ENCODE measurements around the gene PSG6. TPM values are rescaled to one million over a fixed set of nuclear protein-coding genes. Genes with fewer than 3 reads are reported as not detected.
"Not testable (repeated sequence)": the region's sequence is repeated elsewhere in the genome, so short reads cannot be mapped to it uniquely, and the experiment has no call there.

Gene PSG6
- total RNA-seq, 1 experiment from 2014 or later, result not detected

DNA sequence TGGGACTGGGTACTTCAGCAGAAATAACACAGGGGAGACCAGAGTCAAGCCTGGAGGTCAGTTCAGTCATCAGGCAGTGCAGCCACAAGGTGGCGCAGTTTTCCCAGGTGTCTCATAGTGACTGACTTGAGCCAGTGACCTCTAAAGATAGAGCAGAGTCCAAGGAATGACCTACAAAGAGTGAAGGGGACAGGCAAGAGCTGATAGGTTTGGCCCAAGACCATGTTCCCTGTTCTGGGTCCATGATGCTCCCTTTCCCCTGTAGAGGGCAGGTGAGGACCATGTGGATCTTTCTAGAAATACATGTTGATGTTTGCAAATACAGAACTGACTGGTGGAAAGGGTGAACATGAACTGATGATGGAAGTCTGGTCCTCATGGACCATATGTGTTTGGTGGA lies 12.5 kb upstream of the PSG6 start:
- H3K79me2 ChIP-seq (ENCODE audit: low read depth); H4K20me1 ChIP-seq (ENCODE audit: insufficient read depth); H3K36me3 ChIP-seq (ENCODE audit: low read depth); H3K9me2 ChIP-seq (ENCODE audit: insufficient read depth); H2AFZ ChIP-seq; H3K4me3 ChIP-seq; H3K27ac ChIP-seq; BruUV-seq (replicated peaks); H3K9me3 ChIP-seq (ENCODE audit: insufficient read depth, low read depth); POLR2A ChIA-PET (ENCODE audit: unreplicated experiment); H3K27me3 ChIP-seq (ENCODE audit: insufficient read depth, low read depth); CTCF ChIA-PET; H3K4me2 ChIP-seq: not testable (repeated sequence)
- Histone ChIP-seq H3K4me1 (replicated peaks; ENCODE audit: insufficient read depth) (peaks cover 14% of the 10 kb centered on the region), H3F3A (ENCODE audit: insufficient read depth, low read depth) (peaks cover 14% of the 10 kb centered on the region; the same call in 1 of the 2 replicates)
- intact Hi-C loops (cut with micrococcal nuclease; ENCODE audit: unreplicated experiment), result loop anchor here (5.0 kb wide), 1 partner anchor 157 kb away; no protein-coding TSS in a partner anchor
- TF ChIP-seq CTCF (conservative IDR thresholded peaks at IDR 0.05), result peak; percentile 73; the same call in 1 of the 2 replicates
- peak; percentile 32 to 58 for DNase-seq

- Histone ChIP-seq H3K4me3 (no peak overlapping the region), H3K9me2 (ENCODE audit: insufficient read depth) (no peaks in the 10 kb centered on the region), H3K79me2 (ENCODE audit: low read depth) (no peaks in the 10 kb centered on the region), H3K27me3 (ENCODE audit: insufficient read depth, low read depth) (no peaks in the 10 kb centered on the region), H3K36me3 (ENCODE audit: low read depth) (no peaks in the 10 kb centered on the region), H3K9me3 (ENCODE audit: insufficient read depth, low read depth) (no peaks in the 10 kb centered on the region), H2AFZ (no peak overlapping the region), H3K4me1 (replicated peaks; ENCODE audit: insufficient read depth) (peaks cover 14% of the 10 kb centered on the region), H3F3A (ENCODE audit: insufficient read depth, low read depth) (peaks cover 14% of the 10 kb centered on the region; the same call in 1 of the 2 replicates), H3K4me2 (no peak overlapping the region), H3K27ac (no peak overlapping the region), H4K20me1 (ENCODE audit: insufficient read depth) (no peaks in the 10 kb centered on the region)
- DNase-seq, result no peak
- no peak for TF ChIP-seq EZH2 (IDR thresholded peaks at IDR 0.05; ENCODE audit: low read depth)
- TF ChIP-seq CTCF (conservative IDR thresholded peaks at IDR 0.05), result no peak
- CTCF ChIA-PET, result no interaction called here
- POLR2A ChIA-PET (ENCODE audit: unreplicated experiment), result no interaction called here
- intact Hi-C loops (cut with micrococcal nuclease; ENCODE audit: unreplicated experiment), result no loop called here
- BruUV-seq (replicated peaks), result no TSS peak
Measured at GRCh38 chr19:42928896-42929295, 11.2 kb upstream of the PSG6 start.

- Histone ChIP-seq H4K20me1 (ENCODE audit: insufficient read depth) (no peaks in the 10 kb centered on the region), H3K27me3 (ENCODE audit: insufficient read depth, low read depth) (no peaks in the 10 kb centered on the region), H3F3A (ENCODE audit: insufficient read depth, low read depth) (peaks cover 2% of the 10 kb centered on the region; the same call in 1 of the 2 replicates), H3K4me2 (no peak overlapping the region), H3K9me3 (ENCODE audit: insufficient read depth, low read depth) (no peaks in the 10 kb centered on the region), H3K9me2 (ENCODE audit: insufficient read depth) (no peaks in the 10 kb centered on the region), H3K4me1 (replicated peaks; ENCODE audit: insufficient read depth) (no peaks in the 10 kb centered on the region), H3K79me2 (ENCODE audit: low read depth) (no peaks in the 10 kb centered on the region), H3K27ac (no peak overlapping the region), H2AFZ (no peak overlapping the region), H3K36me3 (ENCODE audit: low read depth) (no peaks in the 10 kb centered on the region), H3K4me3 (no peak overlapping the region)
- no TSS peak for BruUV-seq (replicated peaks)
- no peak for DNase-seq
- intact Hi-C loops (cut with micrococcal nuclease; ENCODE audit: unreplicated experiment), result no loop called here
- TF ChIP-seq CTCF (conservative IDR thresholded peaks at IDR 0.05) (no peak), EZH2 (IDR thresholded peaks at IDR 0.05; ENCODE audit: low read depth) (no peak)
- ChIA-PET CTCF (interaction anchor here (0.6 kb wide), 1 partner anchor 318 kb away, joined by 6 read pairs; no protein-coding TSS in a partner anchor), POLR2A (ENCODE audit: unreplicated experiment) (interaction anchor here (0.6 kb wide), 1 partner anchor 254 kb away, joined by 8 read pairs; no protein-coding TSS in a partner anchor)
Measured at GRCh38 chr19:42926781-42927180, 9.1 kb upstream of the PSG6 start.

All from PC-9 (cell line).